ENCODE data around the gene ZCCHC2.

ZCCHC2 gene

DNA sequence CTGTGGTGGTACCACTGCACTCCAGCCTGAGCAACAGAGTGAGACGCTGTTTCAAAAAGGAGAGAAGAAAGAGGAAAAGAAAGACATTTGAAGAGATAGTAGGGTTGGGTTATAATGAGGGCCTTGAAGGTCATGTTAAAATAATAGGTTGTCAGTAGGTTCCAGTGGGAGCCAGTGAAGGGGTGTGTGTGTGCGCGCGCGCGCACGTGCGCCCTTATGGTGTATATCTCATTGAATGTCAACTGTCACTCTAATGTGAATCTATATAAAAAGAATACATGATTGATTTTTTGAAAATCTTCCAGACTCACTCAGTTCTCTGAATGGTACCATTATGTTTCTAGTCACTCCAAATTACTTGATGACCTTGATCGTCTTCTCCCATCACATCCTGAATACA, 9.1 kb downstream of the ZCCHC2 start:
- Histone ChIP-seq H3K4me2 (ENCODE audit: low read length) (no peak overlapping the region), H3K27ac (ENCODE audit: low read depth, low read length, poor library complexity, severe bottlenecking) (no peak overlapping the region), H3K4me3 (ENCODE audit: low read depth, low read length, poor library complexity, severe bottlenecking) (no peak overlapping the region), H3K27me3 (ENCODE audit: insufficient read depth, low read length) (no peaks in the 10 kb centered on the region), H3K9me2 (ENCODE audit: low read depth, low read length) (no peaks in the 10 kb centered on the region), H3K9ac (ENCODE audit: low read length) (no peak overlapping the region), H3K36me3 (ENCODE audit: insufficient read depth, low read length) (0 out of 2 replicates have a peak, but pooled peaks cover 3% of the 10 kb centered on the region), H2AFZ (ENCODE audit: low read length) (no peak overlapping the region), H3K4me1 (ENCODE audit: insufficient read depth, low read length, severe bottlenecking) (peaks cover 60% of the 10 kb centered on the region), H3F3A (ENCODE audit: insufficient read depth, low read length) (no peaks in the 10 kb centered on the region), H4K20me1 (ENCODE audit: insufficient read depth, low read length) (no peaks in the 10 kb centered on the region), H3K79me2 (ENCODE audit: insufficient read depth, low read length) (peaks cover 83% of the 10 kb centered on the region), H3K9me3 (ENCODE audit: low read length) (0 out of 2 replicates have a peak, but pooled peaks cover 3% of the 10 kb centered on the region)
- TF ChIP-seq EZH2 (IDR thresholded peaks at IDR 0.05; ENCODE audit: borderline replicate concordance, low read length): no peak
- TF ChIP-seq, protein P1, sequence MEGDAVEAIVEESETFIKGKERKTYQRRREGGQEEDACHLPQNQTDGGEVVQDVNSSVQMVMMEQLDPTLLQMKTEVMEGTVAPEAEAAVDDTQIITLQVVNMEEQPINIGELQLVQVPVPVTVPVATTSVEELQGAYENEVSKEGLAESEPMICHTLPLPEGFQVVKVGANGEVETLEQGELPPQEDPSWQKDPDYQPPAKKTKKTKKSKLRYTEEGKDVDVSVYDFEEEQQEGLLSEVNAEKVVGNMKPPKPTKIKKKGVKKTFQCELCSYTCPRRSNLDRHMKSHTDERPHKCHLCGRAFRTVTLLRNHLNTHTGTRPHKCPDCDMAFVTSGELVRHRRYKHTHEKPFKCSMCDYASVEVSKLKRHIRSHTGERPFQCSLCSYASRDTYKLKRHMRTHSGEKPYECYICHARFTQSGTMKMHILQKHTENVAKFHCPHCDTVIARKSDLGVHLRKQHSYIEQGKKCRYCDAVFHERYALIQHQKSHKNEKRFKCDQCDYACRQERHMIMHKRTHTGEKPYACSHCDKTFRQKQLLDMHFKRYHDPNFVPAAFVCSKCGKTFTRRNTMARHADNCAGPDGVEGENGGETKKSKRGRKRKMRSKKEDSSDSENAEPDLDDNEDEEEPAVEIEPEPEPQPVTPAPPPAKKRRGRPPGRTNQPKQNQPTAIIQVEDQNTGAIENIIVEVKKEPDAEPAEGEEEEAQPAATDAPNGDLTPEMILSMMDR (IDR thresholded peaks at IDR 0.05; ENCODE audit: low read length): no peak

DNA sequence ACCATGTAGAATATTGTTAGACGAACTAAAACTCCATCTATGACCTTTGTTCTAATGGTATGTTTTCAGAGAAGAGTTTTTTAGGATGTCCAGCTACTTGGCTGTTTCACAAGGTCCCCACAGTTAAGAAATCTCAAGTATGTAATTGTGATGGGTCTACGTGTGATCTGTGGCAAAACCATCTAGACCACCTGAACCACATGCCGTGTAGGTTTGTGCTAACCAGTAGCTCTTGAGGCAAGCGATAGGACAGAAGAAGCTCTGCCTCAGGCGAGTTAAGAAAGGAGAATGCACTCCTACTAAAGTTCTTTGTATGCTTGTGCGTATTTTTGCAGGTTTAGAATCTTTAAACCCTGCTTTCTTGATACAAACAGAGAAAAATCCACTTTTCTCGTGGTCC, 13.2 kb downstream of the ZCCHC2 start:
- Histone ChIP-seq H3K27ac (ENCODE audit: low read depth, low read length, poor library complexity, severe bottlenecking) (no peak overlapping the region), H3K27me3 (ENCODE audit: insufficient read depth, low read length) (no peaks in the 10 kb centered on the region), H3K36me3 (ENCODE audit: insufficient read depth, low read length) (peaks cover 23% of the 10 kb centered on the region; the same call in 1 of the 2 replicates), H3K9me3 (ENCODE audit: low read length) (0 out of 2 replicates have a peak, but pooled peaks cover 3% of the 10 kb centered on the region), H2AFZ (ENCODE audit: low read length) (no peak overlapping the region), H3K9ac (ENCODE audit: low read length) (no peak overlapping the region), H3K9me2 (ENCODE audit: low read depth, low read length) (no peaks in the 10 kb centered on the region), H4K20me1 (ENCODE audit: insufficient read depth, low read length) (no peaks in the 10 kb centered on the region), H3K79me2 (ENCODE audit: insufficient read depth, low read length) (peaks cover 76% of the 10 kb centered on the region), H3K4me2 (ENCODE audit: low read length) (no peak overlapping the region), H3F3A (ENCODE audit: insufficient read depth, low read length) (no peaks in the 10 kb centered on the region), H3K4me3 (ENCODE audit: low read depth, low read length, poor library complexity, severe bottlenecking) (no peak overlapping the region), H3K4me1 (ENCODE audit: insufficient read depth, low read length, severe bottlenecking) (peaks cover 19% of the 10 kb centered on the region)
- TF ChIP-seq, protein P1 (IDR thresholded peaks at IDR 0.05; ENCODE audit: low read length): no peak
- TF ChIP-seq EZH2 (IDR thresholded peaks at IDR 0.05; ENCODE audit: borderline replicate concordance, low read length): no peak

DNA sequence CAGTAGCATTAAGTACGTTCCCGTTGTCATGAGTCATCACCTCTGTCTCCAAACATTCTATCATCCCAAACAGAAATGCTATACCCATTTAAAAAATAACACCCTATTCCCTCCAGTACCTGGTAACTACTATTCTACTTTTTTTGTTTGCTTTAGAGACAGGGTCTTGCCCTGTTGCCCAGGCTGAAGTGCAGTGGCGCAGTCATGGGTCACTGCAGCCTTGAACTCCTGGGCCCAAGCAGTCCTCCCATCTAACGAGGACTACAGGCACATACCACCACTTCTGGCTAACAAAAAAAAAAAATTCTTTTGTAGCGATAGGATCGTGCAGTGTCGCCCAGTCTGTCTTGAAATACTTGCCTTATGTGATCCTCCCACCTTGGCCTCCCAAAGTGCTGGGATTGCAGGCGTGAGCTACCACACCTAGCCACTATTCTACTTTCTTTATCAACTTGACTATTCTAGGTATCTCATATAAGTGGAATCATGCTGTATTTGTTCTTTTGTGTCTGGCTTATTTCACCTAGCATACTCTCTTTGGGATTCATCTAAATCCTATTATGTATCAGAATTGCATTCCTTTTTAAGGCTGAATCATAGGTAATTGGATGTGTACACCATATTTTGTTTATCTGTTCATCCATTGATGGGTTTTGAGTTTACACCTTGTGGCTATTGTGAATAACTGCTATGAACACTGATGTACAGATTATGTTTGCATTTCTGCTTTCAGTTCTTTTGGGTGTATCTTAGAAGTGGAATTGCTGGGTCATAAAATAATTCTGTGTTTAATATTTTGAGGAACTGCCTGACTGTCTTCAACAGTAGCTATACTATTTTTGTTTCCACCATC, 14.4 kb downstream of the ZCCHC2 start:
- Histone ChIP-seq H3K36me3 (ENCODE audit: insufficient read depth, low read length) (peaks cover 31% of the 10 kb centered on the region; the same call in 1 of the 2 replicates), H3K9me2 (ENCODE audit: low read depth, low read length) (no peaks in the 10 kb centered on the region), H4K20me1 (ENCODE audit: insufficient read depth, low read length) (no peaks in the 10 kb centered on the region), H3F3A (ENCODE audit: insufficient read depth, low read length) (no peaks in the 10 kb centered on the region), H3K9me3 (ENCODE audit: low read length) (0 out of 2 replicates have a peak, but pooled peaks cover 3% of the 10 kb centered on the region), H3K4me1 (ENCODE audit: insufficient read depth, low read length, severe bottlenecking) (peaks cover 15% of the 10 kb centered on the region), H2AFZ (ENCODE audit: low read length) (no peak overlapping the region), H3K9ac (ENCODE audit: low read length) (no peak overlapping the region), H3K27me3 (ENCODE audit: insufficient read depth, low read length) (no peaks in the 10 kb centered on the region), H3K79me2 (ENCODE audit: insufficient read depth, low read length) (peaks cover 63% of the 10 kb centered on the region), H3K4me3 (ENCODE audit: low read depth, low read length, poor library complexity, severe bottlenecking) (no peak overlapping the region), H3K4me2 (ENCODE audit: low read length) (no peak overlapping the region), H3K27ac (ENCODE audit: low read depth, low read length, poor library complexity, severe bottlenecking) (no peak overlapping the region)
- TF ChIP-seq EZH2 (IDR thresholded peaks at IDR 0.05; ENCODE audit: borderline replicate concordance, low read length): no peak
- TF ChIP-seq, protein P1 (IDR thresholded peaks at IDR 0.05; ENCODE audit: low read length): no peak

Data from OCI-LY1 (cell line).